Colonic mucosa (tissue), 4 donors: ENCODE data around the gene HECTD4. TPM values are rescaled to one million over a fixed set of nuclear protein-coding genes. Genes with fewer than 3 reads are reported as not detected.

Source experiments
- DNase-seq: peaks from one replicate; pipeline ENCODE4 v3.0.0-alpha.2; 2020
- H3K27ac ChIP-seq: fragments of 200-600 bp; one replicate; pipeline ENCODE4 v1.8.0; 2021
- H3K27me3 ChIP-seq: fragments of 200-600 bp; one replicate; pipeline ENCODE4 v1.8.0; 2021
- H3K36me3 ChIP-seq: fragments of 200-600 bp; one replicate; pipeline ENCODE4 v1.8.0; 2021
- H3K4me1 ChIP-seq: fragments of 200-600 bp; one replicate; pipeline ENCODE4 v1.8.0; 2021; ENCODE audit warnings: mild to moderate bottlenecking
- H3K4me3 ChIP-seq: fragments of 200-600 bp; one replicate; pipeline ENCODE4 v1.8.0; 2021
- H3K9ac ChIP-seq, 2 donors: one replicate each; pipeline ENCODE4 v1.7.0; 2013; ENCODE audit warnings: control low read depth in 2 of 2, low read depth in 2 of 2, low read length in 2 of 2
- H3K9me3 ChIP-seq: fragments of 200-600 bp; one replicate; pipeline ENCODE4 v1.8.0; 2021
- CTCF ChIP-seq: fragments of 200-600 bp; IDR thresholded peaks from one replicate; pipeline ENCODE4 v1.8.0; 2022; ENCODE audit warnings: antibody characterized with exemption, mild to moderate bottlenecking
- intact Hi-C: fragments of 100-400 bp; cut with DNase I; formaldehyde crosslinking; loops from one replicate; pipeline ENCODE4 v1.14.1; 2022
- total RNA-seq, 2 donors: library from RNA; stranded (reverse); fragmentation: NEBNext Ultra II Directional in 1 of 2; extraction: Animal tissue kit (Norgen Biotek cat#: 25700) in 1 of 2; gene quantifications; one replicate each; pipeline ENCODE4 v1.2.1, GENCODE V29; 2021
- donor health status: healthy.
- donor health status: DM: no; HTN: no; CAD: no.
- donor health status: DM: no; HTN: no; CAD: no.

HECTD4 gene
- total RNA-seq, 2 donors from 2014 or later, result 39.6 to 41.7 TPM

- Histone ChIP-seq H3K27ac (no peak overlapping the region), H3K27me3 (no peaks in the 10 kb centered on the region), H3K36me3 (no peaks in the 10 kb centered on the region), H3K4me1 (no peaks in the 10 kb centered on the region), H3K4me3 (no peak overlapping the region), H3K9me3 (no peaks in the 10 kb centered on the region), H3K9ac (no peak overlapping the region)
- DNase-seq, result no peak
- intact Hi-C loops, result no loop called here
- TF ChIP-seq CTCF, result no peak
Observed at GRCh38 chr12:112314981-112315380, 67.2 kb downstream of the HECTD4 start.

- no peaks in the 10 kb centered on the region for H3K36me3 ChIP-seq
- no peaks in the 10 kb centered on the region for H3K4me1 ChIP-seq
- H3K27me3 ChIP-seq, result no peaks in the 10 kb centered on the region
- no peak overlapping the region for H3K4me3 ChIP-seq
- H3K27ac ChIP-seq, result no peak overlapping the region
- TF ChIP-seq CTCF, result no peak
- H3K9me3 ChIP-seq, result no peaks in the 10 kb centered on the region
- no peak overlapping the region for H3K9ac ChIP-seq
- no peak for DNase-seq
- intact Hi-C loops, result no loop called here
Observed at GRCh38 chr12:112309797-112310196, 72.4 kb downstream of the HECTD4 start.

DNA sequence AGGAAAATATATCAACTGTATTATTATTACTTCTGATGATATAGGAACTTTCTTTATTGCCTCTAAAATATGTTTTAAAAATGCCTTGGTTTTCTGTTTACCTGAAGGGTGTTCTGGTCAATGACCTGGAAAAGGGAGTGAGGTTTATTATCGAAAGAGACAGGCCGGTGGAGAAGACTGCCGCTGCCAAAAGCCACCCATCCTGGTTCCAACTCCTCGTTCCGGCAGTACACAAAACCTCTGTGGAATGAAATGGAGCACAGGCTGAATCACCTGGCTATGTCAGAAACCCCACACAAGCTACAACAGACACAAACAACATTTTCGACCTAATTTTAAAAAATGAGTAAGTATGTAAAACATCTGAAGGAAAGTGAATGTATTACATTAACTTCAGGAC is 73.6 kb downstream of the HECTD4 start:
- no peaks in the 10 kb centered on the region for H3K36me3 ChIP-seq
- intact Hi-C loops, result no loop called here
- no peak for TF ChIP-seq CTCF

GRCh38 chr12:112308161-112308560 is 74.1 kb downstream of the HECTD4 start:
- H3K9ac ChIP-seq, result no peak overlapping the region
- intact Hi-C loops, result no loop called here
- no peaks in the 10 kb centered on the region for H3K36me3 ChIP-seq
- no peaks in the 10 kb centered on the region for H3K27me3 ChIP-seq
- H3K4me3 ChIP-seq, result no peak overlapping the region
- H3K27ac ChIP-seq, result no peak overlapping the region
- no peaks in the 10 kb centered on the region for H3K9me3 ChIP-seq
- no peak for DNase-seq
- TF ChIP-seq CTCF, result no peak
- no peaks in the 10 kb centered on the region for H3K4me1 ChIP-seq

More for the DNA sequence above, 73.6 kb downstream of the HECTD4 start:
- no peak overlapping the region for H3K4me3 ChIP-seq
- no peak overlapping the region for H3K27ac ChIP-seq
- no peaks in the 10 kb centered on the region for H3K27me3 ChIP-seq
- H3K4me1 ChIP-seq, result no peaks in the 10 kb centered on the region
- no peak overlapping the region for H3K9ac ChIP-seq
- H3K9me3 ChIP-seq, result no peaks in the 10 kb centered on the region
- DNase-seq, result no peak

DNA sequence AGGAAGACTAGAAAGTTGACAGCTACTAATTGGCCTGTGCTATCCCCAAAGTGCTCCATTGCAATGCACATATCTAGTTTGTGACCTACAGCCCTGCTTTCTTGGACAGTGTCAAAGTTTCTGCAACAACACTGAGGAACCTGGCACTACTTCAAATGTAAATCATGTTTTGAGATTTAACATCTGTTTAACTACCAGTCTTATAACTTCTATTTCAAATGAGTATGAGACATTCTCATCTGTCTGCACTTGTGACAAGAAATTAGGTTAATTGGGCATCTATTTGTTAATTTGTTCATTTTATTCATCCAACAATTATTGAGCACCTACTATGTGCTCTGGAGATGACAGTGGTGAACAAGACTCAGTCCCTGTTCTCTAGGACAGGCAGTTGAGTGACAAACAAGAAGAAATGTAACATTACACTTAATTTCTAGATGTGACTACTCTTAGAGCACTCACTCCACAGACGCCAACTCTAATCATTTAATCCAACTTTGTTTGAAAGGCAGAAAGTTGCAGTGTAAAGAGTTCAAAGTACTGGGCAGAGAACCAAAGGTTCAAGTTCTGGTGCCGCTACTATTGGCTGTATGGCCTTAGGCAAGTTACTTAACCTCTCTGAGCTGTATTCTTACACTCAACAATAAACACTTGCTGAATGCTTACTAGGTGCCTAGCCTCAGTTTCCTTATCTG is 74.8 kb downstream of the HECTD4 start:
- intact Hi-C loops, result no loop called here
- Histone ChIP-seq H3K27ac (no peak overlapping the region), H3K36me3 (no peaks in the 10 kb centered on the region)

More for the DNA sequence above, 74.8 kb downstream of the HECTD4 start:
- no peak overlapping the region for H3K4me3 ChIP-seq
- no peaks in the 10 kb centered on the region for H3K4me1 ChIP-seq
- DNase-seq, result no peak
- H3K9ac ChIP-seq, result no peak overlapping the region
- H3K9me3 ChIP-seq, result no peaks in the 10 kb centered on the region
- no peaks in the 10 kb centered on the region for H3K27me3 ChIP-seq
- TF ChIP-seq CTCF, result no peak
